ENCODE results near the gene MRPS18A.
"Not testable (repeated sequence)": the region's sequence is repeated elsewhere in the genome, so short reads cannot be mapped to it uniquely, and the experiment has no call there.

MRPS18A gene

GRCh38 chr6:43706788-43707187, 19.2 kb upstream of the MRPS18A start:
- TF ChIP-seq CTCF (IDR thresholded peaks at IDR 0.05; ENCODE audit: control insufficient read depth, extremely low read depth, insufficient read depth), result no peak
- DNase-seq (ENCODE audit: low read depth), result no peak
- H3K4me3 ChIP-seq (ENCODE audit: low read depth, low read length), result no peak overlapping the region

DNA sequence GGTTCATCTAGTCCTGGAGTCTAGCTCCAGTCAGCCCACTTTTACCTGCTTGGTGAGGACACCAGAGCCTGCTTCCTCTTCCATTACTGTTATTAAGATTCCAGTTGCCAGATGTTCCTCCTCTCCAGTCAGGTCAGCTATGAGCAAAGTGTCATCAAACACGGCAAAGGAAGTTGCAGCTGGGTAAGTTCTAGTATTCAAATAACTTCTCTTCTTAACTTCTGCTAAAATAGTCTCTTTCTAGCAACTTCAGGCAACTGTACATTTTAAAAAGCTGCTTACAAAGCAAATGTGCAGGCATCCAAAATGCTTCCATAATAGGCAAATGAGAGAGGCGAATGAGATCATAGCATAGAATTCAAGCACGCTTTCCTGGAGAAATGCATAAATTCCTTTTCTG, 18.4 kb upstream of the MRPS18A start:
- no peak for DNase-seq (ENCODE audit: low read depth)
- no peak for TF ChIP-seq CTCF (IDR thresholded peaks at IDR 0.05; ENCODE audit: control insufficient read depth, extremely low read depth, insufficient read depth)
- H3K4me3 ChIP-seq (ENCODE audit: low read depth, low read length), result no peak overlapping the region

DNA sequence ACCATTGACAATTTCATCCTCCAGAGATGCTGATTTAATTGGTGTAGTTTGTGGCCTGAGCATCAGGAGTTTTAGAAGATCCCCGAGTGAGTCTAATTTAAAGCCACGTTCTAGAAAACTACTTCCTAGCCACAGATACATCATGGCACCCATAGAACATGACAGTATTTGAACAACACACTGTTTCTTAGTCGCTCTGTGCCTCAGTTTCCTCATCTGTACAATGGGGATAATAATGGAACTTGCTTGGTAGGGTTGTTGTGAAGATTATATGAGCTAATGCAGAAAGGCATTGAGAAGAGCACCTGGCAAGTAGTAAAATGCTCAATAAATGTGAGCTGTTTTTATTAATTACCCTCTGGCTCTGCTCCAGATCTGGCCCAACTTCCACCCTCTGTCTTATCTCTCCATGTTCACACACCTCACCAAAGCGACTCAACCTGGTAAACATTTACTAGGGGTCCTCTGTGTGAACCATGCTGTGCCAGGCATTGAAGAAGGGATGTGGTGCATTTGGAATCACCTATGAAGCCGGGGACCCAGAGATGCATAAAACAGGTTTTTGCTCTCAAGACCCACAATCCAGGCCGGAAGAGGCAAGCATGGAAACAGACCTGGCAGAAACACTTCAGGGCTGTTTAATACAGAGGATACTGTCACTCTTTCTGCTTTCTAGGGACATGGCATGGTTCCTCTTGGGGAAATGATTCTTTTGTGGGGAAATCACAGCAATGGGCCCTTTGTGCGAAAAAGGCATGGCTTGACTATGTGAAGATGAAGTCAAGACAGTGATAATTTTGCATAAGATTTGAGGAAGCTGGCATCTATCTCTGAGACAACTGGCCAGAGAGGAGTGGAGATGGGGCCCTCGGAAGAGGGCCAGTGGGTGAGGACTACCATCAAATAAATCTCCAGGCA, 16.2 kb upstream of the MRPS18A start:
- no peak for TF ChIP-seq CTCF (IDR thresholded peaks at IDR 0.05; ENCODE audit: control insufficient read depth, extremely low read depth, insufficient read depth)
- no peak overlapping the region for H3K4me3 ChIP-seq (ENCODE audit: low read depth, low read length)
- DNase-seq (ENCODE audit: low read depth), result no peak

DNA sequence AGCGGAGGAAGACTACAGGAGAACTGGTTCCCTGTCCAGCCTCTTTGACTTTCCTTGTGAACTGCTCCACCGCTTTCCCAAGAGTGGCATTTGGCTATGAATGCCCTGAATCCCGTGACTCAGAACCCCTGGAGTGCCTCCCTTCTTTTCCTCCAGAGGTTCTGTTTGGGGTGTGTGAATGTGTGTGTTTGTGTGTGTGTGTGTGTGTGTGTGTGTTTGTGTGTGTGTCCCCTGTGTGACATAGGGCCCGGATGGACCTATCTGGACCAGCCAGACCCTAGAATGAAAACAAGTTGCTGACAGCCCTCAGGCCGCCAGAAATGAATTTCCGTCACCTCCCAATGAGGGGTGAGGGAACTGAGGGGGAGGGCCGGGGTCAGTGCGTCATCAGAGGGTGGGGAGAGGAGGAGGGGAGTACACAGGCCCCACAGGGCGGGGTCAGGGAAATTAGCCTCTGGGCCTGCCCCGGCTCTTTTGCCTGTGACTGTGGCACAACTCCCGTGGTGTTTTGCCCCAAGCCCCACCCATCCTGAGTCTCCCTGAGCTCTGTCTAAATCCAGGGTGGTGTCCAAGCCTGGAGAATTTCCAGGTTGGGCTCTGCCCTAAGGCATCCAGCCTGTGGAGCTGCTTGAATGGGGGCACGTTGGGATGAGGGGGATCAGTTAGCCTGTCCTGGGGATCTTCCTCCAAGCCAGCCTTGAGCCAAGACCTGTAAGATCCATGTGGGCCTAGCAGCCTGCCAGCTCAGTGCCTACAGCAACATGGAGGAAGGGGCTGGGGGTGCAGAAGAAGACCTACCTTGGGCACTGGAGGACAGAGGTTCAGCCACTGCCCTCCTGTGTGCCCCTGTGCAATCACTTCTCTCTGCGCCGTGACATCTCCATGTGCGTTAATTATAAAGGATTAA, 15.2 kb upstream of the MRPS18A start:
- no peak for DNase-seq (ENCODE audit: low read depth)
- no peak for TF ChIP-seq CTCF (IDR thresholded peaks at IDR 0.05; ENCODE audit: control insufficient read depth, extremely low read depth, insufficient read depth)
- H3K4me3 ChIP-seq (ENCODE audit: low read depth, low read length), result no peak overlapping the region

- no peak for DNase-seq (ENCODE audit: low read depth)
- H3K4me3 ChIP-seq (ENCODE audit: low read depth, low read length), result no peak overlapping the region
- TF ChIP-seq CTCF (IDR thresholded peaks at IDR 0.05; ENCODE audit: control insufficient read depth, extremely low read depth, insufficient read depth), result no peak
Measured at GRCh38 chr6:43702171-43702533, 14.6 kb upstream of the MRPS18A start.

DNA sequence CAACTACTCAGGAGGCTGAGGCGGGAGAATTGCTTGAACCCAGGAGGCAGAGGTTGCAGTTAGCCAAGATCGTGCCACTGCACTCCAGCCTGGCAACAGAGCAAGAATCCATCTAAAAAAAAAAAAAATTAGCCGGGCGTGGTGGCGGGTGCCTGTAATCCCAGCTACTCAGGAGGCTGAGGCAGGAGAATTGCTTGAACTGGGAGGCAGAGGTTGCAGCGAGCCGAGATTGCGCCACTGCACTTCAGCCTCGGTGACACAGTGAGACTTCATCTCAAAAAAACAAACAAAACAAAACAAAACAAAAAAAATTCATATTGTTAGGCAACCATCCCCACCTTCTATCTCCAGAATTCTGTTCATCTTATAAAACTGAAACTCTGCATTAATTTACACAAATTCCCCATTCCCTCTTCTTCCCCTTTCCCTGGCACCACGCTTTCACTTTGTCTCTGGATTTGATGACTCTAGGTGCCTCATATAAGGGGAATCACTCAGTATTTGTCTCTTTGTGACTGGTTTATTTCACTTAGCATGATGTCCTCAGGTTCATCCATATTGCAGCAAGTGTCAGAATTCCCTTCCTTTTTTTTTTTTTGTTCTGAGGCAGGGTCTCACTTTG, 13.5 kb upstream of the MRPS18A start:
- not testable (repeated sequence) for H3K4me3 ChIP-seq (ENCODE audit: low read depth, low read length); DNase-seq (ENCODE audit: low read depth)
